NCI-H2107 (cell line): ENCODE measurements around the gene TREH.

ENCODE experiments used
- DNase-seq: peaks from one replicate; lab custom pipeline; 2025; lab: John Stamatoyannopoulos, UW

The TREH gene

DNA sequence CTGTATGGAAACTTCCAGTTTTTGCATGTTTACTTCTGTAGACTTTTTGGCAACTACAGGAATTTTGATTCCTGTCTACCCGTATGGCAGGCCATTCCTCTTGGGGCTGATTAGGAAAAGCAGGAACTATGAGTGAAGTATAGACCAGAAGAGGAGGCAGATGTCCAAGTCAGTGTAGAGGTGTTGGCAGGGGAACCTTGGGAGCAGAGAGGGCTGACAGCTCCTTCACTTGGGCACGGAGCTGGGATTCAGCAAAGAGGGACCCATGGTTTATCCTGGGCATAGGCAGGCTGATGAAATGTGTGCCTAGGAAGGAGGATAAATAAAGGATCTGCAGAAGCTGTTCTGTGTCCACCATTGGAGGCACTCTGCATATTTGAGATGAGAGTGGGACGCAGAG, 33.1 kb downstream of the TREH start:
- no peak for DNase-seq

DNA sequence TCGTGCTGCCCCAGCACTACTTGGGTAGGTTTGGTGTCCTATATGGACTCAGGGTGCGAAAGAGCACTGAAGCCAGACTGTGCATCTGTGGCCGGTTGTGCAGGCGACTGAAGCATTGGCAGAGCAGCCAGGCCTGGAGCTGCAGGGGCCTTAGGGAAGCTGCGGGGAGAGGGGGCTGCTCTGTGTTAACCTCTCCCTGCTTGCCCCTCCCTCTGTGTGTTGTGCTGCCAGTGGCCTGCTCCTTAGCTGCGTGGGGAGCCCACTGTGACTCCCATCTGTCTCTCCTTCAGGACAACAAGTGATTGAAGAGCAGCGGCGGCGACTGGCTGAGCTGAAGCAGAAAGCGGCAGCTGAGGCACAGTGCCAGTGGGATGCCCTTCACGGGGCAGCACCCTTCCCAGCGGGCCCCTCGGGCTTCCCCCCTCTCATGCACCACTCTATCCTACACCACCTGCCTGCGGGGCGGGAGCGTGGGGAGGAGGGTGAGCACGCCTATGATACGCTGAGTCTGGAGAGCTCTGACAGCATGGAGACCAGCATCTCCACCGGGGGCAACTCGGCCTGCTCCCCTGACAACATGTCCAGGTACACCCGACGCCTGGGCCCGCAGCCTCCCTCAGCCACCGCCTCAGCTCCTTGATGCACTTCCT, 34.3 kb downstream of the TREH start:
- DNase-seq = no peak

DNA sequence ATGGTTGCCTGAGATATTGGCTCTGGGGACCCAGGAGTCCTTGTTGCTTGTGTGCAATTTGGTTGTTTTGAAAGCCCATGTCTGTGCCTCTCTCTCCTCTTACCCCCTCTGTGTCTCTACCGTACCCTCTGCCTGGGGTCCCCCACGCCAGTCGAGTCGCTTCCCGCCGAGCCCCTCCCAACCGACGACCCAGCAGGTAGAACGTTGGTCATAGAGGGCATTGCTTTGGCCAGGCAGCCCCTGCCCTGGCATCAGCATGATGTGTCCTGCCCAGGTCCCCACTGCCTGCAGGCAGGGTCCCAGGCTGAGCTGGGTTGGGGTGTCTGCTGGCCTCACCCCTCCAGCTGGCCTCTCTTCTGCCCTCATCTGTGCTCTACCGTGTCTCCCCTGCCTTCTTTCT, 35.0 kb downstream of the TREH start:
- DNase-seq = no peak

DNA sequence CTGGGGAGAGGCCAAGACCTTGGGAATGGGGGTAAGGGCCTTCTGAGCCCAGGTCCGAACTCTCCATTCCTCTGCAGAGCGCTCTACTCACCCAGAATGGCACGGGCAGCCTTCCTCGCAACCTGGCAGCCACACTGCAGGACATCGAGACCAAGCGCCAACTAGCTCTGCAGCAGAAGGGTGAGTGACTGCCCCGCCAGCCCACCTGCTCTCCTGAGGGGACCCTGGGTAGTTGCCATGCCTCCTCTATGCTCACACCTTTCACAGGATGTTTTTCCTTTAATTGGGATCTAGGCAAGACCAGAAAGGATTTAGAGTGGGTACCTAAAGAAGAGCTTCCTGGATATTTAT, 35.5 kb downstream of the TREH start:
- DNase-seq = no peak

DNA sequence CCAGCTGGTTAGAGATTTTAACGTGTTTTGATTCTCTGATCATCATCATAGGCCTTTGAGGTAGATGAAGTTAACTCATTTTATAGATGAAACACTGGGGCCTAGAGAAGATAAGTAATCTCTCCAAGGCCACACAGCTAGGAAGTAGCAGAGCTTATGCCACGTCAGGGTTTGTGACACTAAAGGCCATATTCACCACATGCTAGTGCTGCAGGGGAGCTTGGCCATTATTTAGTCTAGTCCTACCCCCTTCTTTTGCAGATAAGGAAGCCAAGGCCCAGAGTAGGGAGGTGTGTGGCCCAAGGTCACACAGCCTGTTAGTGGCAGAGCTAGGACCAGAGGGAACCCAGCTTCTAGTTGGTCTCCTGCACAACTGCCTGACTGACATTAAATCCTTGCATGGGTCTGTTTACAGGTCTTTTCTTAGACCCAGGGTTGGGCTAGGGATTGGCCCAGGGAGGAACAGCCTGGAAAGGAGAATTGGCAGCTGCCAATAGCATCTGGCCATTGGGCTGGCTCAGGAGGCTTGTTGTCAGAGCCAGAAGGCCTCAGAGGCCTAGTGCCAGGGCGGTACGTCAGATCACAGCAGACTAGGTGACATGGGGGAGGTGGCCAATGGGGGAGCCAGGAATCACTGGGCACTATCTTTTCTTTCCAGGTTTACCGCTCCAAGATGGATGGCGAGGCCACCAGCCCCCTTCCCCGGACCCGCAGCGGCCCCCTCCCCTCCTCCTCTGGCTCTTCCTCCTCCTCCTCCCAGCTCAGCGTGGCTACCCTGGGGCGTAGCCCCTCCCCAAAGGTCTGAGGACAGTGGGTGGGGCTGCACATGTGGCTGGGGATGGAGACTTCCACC, 36.1 kb downstream of the TREH start:
- DNase-seq = no peak

DNA sequence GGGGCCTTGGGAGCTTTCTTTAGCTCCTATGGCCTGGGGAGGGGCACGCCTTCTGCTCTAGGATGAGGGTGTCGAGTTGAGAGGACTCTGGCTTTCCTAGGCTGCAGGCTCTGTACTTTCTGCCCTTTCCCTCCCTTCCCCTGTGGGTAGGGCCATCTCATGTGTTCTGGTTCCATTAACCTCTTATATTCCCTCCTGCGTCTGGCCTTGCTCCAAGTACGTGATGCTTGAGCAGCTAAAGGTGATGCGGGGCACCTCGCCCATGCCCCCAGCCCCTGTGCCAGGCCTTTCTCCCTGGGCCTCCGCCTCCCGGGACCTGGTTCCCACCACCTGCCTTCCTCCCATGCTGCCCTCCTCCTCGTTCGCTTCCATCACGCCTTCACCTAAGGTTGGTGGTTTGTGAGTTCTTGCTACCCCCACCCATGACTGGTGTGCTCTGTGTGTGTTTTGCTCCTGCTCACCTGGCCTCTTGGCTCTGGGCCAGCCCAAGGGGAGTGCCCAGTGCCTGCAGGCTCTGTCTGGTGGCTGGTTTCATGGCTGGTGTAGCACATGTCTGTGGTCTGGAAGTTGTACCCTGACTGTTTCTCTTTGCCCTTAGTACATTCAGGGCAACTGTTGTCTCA, 37.9 kb downstream of the TREH start:
- DNase-seq = peak; percentile 74

DNA sequence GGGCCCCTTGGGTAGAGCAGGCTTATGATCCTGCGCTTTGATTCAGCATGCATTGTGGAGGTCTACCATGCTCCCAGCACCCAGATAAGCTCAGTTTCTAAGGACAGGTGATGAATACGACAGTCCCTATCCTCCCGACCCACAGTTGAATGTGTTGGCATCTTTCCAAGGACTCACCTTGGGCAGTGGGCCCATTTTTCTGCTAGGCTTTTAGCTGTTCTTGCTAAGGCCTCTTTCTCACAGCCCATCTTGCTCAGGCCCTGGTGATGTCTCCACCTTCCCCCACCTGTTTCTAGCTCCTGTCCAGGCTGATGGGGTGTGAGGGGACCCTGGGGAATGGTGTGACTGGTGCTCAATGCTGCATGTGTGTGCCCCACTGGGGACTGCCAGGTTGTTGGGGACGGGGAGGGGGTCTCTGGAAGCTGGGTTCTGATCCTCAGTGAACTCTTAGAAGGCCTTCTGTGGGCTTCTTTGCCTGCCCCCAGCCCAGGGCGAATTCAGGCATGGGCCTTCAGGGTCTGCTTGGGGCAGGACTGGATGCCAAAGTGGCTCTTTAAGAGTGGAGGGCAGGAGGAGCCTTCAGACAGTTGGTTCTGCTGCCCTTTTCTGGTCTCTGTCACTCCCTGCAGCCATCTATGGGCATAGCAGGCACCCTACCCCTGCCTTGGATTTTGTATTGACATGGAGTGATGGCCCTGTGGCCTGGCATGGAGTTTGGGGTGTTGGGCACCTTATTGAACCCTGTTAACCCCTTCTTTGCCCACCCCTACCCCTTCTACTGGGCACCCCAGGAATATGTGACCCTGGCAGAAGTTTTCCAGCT, 38.9 kb downstream of the TREH start:
- no peak for DNase-seq

DNA sequence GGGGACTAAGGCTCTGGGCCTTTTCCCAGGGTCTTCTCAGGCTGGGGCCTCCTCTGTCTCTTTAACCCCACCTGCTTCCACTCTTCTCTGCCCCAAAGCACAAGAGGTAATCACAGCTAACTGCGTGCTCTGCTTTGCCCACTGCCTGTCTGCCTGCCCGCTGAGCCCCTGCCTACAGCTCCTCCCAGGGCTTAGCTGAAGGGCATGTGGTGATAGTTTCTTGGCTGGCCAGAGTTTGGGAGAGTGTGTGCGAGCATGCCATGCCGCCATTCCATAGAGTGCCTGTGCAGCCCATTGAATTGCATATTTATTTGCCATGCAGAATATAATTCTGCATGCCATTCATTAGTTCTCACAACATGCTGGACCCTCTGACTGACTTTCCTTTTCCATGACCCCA, 39.6 kb downstream of the TREH start:
- DNase-seq = no peak

DNA sequence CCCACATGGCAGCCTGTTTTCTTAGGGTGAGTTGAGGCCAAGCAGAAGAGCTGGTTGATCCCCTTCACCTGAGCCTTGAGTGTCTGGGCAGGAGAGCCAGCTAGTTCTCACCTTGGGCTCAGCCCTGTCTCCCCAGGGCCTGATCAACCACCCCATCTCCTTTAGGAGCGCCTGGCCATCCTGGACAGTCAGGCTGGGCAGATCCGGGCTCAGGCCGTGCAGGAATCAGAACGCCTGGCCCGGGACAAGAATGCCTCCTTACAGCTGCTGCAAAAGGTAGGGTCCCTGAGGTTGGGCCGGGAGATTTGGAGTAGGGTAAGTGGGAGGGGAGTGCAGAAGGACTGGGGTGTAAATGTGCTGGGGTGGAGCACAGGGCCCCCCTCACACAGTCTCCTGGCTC, 40.7 kb downstream of the TREH start:
- no peak for DNase-seq

DNA sequence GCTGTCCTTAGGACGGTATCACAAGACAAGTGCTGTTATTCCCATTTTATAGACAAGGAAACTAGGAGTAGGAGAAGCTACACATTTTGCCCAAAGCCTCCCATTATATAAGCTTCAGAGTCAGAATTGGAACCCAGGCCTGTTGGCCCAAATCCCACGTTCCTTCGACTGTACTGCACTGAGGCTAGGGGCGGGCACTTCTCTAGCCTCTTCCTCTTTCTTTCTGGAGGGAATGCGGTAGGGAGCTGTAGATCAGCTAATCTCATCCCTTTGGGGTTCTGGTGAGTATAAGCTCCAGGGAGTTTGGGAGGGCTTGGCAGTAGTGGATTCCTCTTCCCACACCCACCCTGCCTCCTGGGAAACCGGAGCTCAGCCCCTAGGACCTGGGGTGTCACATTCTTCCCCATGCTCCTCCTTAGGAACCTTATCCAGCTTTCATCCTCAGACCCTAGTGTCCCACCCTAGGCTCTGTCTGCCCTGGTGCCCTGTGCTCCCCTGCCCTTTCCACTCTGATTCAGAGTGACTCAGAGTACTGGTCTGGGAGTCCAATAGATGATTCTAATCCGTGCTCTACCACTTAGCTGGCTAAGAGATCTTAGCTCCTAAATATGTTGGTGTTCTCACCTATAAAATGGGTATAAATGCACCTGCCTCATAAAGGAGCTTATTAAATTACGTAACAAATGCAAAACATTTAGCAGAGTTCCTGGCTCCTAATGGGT, 42.7 kb downstream of the TREH start:
- no peak for DNase-seq

DNA sequence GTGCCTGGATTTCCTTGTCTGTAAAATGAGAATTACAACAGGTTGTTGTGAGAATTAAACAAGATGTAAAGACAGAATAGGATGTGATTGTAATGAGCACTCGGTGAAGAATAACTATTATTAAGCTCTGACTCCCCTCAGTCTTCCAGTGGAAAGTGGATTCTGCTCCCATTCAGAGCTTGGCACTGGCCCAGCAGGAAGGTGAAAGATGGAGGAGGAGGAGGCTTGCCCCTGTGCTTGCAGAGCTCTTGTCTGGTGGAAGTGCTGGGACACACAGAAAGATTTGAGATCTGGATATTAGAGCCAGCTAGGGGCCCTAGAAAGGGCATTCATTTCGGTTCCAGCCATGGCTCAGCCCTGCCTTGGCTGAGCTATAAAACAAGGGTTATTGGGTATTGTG, 43.8 kb downstream of the TREH start:
- no peak for DNase-seq

DNA sequence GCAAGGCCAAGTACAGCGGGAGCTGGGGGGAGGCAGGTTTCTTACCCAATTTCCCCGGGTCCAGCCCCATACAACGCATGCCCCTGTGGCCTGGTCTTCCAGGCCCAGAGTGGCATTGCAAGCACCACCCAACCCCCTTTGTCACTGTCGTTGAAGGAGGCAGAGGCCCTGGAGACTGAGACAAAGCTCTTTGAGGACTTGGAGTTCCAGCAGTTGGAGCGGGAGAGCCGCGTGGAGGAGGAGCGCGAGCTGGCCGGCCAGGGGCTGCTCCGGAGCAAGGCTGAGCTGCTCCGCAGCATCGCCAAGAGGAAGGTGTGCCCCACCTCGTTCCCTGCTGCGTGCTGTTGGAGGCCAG, 44.2 kb downstream of the TREH start:
- no peak for DNase-seq

DNA sequence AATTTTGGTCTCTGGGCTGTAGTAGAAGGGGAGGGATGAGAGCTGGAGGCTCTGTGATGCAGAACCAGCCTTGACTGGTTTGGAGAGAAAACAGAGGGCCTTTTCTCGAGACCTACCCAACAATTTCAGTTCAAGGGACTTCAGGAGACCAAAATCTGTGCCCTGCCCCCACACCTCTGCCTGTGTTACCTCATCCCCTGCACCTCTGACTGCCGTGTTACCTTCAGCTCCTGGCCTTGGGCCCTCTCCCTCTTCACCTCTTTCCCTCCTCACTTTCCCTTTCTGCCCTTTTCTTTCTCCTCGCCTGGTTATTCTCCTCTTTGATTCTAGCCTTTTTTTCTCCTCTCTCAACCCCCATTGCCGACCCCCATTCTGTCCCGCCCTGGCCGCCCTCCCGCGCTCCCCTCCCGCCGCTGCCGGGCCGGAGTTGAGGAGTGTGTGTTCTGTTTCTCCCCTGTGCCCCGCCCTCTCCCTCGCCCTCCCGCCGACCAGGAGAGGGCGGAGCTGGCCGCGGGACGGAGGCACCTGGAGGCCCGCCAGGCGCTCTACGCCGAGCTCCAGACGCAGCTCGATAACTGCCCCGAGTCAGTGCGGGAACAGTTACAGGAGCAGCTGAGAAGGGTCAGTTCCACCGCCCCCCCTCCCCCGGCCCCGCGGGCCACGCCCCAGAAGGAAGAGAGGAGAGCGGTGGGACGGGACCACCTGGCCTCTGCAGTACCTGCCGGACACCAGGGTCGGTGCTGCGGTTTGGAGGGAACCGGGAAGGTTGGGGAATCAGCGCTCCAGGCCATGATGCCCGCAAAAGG, 44.8 kb downstream of the TREH start:
- peak; percentile 51 for DNase-seq

DNA sequence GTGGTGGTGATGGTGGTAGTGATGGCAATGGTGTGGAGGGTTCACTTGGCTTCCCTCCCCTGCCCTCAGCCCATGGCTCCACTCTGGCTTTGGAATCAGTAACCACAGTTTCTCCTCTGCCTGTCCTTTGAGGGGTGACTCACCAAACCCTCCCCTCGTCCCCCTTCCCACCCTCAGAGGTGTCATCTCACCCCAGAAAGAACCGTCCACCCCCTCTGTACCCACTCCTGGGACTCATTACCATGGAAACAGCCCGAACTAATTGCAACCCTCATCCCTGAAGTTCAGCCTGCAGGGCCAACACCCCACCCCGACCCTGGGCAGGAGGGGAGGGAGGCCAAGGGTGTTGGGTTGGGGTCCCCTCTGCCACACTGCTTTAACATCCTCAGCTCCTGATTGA, 45.5 kb downstream of the TREH start:
- no peak for DNase-seq

DNA sequence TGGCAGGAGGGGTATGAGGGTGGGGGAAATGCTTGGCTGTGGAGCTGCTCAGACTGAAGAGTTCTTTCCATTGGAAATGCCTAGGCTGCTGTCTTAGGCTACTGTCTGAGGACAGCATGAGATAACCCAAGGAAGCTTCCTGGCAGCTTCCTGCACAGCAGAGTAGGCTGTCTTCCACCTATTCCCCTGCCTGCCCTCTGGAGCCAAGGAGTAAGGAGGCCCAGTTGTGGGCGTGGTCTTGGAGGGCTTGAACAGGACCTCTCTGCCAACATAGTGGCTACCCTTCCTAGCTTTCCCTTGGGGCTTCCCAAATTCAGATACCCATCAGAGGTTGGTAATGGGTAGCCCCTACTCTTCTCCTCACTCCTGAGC, 46.1 kb downstream of the TREH start:
- DNase-seq = no peak

DNA sequence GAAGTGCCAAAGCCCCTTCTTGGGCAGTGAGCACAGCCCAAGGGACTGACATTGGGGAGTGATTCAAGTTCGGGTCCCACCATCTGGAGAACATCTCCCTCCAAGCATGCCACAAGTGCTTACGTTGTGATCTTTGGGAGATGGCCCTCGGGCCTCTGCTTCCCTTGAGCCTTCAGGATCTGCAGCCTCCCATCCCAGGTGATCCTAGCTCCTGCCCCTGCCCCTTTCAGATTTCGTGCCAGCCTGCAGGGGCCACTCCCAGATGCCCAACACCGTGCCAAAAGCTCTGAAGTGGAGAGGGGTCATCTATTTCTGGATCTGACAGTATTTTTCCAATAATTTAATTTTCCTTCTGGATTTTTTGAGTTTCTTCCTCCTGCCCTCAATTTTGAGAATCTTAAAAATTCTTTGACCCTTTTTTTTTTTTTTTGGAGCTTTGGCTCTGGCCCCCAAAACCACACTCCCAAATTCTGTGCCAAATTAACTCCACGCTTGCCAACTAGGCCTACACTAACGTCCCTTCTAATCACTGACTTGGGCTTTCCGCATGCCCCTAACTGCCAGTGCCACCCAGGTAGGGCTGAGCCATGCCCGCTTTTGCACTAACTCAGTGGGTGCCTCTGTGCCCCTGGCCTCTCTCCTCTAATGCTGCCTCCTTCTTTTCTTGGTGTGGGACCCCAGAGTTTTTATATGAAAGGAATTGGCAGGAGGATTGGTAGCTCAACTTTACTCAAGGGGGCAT, 46.7 kb downstream of the TREH start:
- DNase-seq = no peak

DNA sequence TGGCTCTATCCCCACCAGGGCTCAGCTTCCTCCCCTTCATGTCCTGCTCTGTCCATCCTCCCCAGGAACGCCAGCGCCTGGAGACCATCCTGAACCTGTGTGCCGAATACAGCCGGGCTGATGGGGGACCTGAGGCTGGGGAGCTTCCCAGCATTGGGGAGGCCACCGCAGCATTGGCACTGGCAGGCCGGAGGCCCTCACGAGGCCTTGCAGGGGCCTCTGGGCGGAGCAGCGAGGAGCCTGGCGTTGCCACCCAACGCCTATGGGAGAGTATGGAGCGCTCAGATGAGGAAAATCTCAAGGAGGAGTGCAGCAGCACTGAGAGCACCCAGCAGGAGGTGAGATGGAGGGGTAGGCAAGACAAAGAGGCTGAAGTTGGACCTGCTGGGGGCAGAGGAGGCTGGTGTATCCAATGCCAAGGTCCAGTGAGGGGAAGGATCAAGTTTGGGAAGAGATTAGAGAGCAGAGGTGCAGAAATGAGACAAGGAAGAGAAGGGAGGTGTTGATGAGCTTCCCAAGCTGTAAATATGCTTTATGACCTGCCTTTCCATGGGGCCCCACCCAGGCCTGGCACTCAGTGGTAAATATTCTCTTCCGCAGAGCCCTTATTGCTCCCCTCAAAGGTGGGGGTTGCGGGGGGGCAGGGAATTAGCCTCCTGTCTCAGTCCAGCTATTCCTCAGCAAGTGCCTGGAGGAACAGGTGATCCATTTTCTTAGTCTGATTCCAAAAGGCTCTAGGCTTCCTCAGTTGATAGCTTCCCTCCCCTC, 48.1 kb downstream of the TREH start:
- DNase-seq = no peak

DNA sequence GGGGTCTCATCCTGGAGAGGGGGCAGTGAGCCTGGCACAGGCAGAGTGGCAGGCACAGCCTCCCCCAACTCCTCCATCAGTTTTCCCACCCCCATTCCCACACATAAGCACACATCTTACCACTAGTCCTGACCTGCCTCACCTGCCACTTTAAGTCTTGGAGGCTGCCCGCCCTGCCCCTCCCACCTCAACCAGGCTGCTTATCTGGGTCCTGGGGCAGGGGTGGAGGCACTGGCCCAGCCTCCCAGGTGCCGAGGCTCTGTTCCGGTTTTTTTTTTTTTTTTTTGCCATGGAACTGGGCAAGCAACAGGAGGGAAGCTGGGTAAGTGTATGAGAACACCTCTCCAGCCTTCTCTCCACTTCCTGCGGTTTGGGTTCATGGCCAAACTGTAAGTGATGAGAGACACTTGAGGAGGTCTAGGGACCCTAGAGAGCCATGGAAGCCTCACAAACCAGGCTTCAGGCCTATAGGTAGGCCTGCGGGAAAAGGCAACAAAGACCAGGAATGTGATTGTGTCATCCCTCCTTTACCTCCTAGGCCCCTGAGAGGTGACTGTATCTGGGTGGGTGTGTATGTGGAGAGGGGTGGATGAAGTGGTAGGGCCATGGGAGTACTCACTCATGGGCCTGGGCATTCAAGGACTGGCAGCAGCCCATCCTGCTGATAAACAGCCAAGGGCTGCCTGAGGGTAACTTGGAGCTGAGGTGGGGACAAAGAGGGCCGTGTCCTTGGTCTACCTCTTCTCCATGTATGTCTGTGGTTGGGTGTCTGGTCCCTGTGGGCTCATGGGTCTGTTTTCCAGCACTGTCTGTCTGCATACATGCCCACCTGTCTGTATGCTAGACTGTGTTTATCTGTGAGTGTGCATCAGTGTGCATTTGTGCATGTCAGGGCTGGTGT, 49.4 kb downstream of the TREH start:
- no peak for DNase-seq
